ENCODE results near the gene ACTR3C. TPM values are rescaled to one million over a fixed set of nuclear protein-coding genes. Genes with fewer than 3 reads are reported as not detected.

ACTR3C gene
- total and polyA plus RNA-seq, 2 of the 13 experiments (the other 11 are each of a cell fraction or from before 2014, with no cell fraction given) = 3.8 to 7.5 TPM

DNA sequence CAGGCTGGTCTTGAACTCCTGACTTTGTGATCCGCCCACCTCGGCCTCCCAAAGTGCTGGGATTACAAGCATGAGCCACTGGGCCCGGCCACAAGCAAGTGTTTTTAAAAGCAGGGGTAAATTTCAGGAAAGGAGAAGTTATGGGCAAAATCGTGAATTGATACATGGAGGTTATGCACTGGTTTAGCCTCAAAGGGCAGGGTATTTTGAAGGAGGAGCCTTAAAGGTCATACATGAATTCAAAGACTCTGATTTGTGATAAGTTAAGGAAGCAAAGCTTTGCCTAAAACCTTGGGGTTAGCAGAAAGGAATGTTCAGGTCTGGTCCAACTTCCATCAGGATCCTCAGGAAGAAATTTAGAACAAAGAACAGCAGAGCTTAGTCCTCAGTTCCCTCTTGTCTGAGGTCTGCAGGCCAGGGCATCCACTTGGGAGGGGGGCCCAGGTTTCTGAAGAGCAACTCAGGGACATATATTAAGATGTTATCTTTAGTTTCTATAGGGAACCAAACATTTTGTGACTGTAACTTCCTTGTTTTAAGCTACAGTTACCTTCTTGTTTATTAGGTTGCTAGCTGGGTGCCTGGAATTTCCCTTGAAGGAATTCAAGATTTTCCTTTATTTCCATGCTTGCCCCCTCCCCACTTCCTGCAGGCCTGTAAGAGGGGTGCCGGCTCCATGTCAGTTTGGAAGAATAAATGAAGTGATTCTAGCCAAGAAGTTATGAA, 42.5 kb upstream of the ACTR3C start:
- no peak overlapping the region for H3K9ac ChIP-seq (ENCODE audit: insufficient read depth, low read depth, low read length)
- TF ChIP-seq, protein P1, sequence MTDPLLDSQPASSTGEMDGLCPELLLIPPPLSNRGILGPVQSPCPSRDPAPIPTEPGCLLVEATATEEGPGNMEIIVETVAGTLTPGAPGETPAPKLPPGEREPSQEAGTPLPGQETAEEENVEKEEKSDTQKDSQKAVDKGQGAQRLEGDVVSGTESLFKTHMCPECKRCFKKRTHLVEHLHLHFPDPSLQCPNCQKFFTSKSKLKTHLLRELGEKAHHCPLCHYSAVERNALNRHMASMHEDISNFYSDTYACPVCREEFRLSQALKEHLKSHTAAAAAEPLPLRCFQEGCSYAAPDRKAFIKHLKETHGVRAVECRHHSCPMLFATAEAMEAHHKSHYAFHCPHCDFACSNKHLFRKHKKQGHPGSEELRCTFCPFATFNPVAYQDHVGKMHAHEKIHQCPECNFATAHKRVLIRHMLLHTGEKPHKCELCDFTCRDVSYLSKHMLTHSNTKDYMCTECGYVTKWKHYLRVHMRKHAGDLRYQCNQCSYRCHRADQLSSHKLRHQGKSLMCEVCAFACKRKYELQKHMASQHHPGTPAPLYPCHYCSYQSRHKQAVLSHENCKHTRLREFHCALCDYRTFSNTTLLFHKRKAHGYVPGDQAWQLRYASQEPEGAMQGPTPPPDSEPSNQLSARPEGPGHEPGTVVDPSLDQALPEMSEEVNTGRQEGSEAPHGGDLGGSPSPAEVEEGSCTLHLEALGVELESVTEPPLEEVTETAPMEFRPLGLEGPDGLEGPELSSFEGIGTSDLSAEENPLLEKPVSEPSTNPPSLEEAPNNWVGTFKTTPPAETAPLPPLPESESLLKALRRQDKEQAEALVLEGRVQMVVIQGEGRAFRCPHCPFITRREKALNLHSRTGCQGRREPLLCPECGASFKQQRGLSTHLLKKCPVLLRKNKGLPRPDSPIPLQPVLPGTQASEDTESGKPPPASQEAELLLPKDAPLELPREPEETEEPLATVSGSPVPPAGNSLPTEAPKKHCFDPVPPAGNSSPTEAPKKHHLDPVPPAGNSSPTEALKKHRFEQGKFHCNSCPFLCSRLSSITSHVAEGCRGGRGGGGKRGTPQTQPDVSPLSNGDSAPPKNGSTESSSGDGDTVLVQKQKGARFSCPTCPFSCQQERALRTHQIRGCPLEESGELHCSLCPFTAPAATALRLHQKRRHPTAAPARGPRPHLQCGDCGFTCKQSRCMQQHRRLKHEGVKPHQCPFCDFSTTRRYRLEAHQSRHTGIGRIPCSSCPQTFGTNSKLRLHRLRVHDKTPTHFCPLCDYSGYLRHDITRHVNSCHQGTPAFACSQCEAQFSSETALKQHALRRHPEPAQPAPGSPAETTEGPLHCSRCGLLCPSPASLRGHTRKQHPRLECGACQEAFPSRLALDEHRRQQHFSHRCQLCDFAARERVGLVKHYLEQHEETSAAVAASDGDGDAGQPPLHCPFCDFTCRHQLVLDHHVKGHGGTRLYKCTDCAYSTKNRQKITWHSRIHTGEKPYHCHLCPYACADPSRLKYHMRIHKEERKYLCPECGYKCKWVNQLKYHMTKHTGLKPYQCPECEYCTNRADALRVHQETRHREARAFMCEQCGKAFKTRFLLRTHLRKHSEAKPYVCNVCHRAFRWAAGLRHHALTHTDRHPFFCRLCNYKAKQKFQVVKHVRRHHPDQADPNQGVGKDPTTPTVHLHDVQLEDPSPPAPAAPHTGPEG (CRISPR knock-in tag; IDR thresholded peaks at IDR 0.05) = no peak
- no peak for TF ChIP-seq IKZF1 (IDR thresholded peaks at IDR 0.05)
- TF ChIP-seq, protein P2, sequence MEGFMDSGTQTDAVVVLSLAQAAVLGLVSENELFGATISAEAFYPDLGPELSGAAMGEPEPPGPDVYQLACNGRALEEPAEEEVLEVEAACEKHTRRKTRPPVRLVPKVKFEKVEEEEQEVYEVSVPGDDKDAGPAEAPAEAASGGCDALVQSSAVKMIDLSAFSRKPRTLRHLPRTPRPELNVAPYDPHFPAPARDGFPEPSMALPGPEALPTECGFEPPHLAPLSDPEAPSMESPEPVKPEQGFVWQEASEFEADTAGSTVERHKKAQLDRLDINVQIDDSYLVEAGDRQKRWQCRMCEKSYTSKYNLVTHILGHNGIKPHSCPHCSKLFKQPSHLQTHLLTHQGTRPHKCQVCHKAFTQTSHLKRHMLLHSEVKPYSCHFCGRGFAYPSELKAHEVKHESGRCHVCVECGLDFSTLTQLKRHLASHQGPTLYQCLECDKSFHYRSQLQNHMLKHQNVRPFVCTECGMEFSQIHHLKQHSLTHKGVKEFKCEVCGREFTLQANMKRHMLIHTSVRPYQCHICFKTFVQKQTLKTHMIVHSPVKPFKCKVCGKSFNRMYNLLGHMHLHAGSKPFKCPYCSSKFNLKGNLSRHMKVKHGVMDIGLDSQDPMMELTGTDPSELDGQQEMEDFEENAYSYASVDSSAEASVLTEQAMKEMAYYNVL (CRISPR knock-in tag; IDR thresholded peaks at IDR 0.05; ENCODE audit: borderline replicate concordance) = no peak
- no peak for TF ChIP-seq XBP1 (CRISPR knock-in tag; IDR thresholded peaks at IDR 0.05)
- no peak for TF ChIP-seq ATF7 (IDR thresholded peaks at IDR 0.05)
- TF ChIP-seq ATF7 (CRISPR knock-in tag; IDR thresholded peaks at IDR 0.05) = no peak
- TF ChIP-seq, protein P3, sequence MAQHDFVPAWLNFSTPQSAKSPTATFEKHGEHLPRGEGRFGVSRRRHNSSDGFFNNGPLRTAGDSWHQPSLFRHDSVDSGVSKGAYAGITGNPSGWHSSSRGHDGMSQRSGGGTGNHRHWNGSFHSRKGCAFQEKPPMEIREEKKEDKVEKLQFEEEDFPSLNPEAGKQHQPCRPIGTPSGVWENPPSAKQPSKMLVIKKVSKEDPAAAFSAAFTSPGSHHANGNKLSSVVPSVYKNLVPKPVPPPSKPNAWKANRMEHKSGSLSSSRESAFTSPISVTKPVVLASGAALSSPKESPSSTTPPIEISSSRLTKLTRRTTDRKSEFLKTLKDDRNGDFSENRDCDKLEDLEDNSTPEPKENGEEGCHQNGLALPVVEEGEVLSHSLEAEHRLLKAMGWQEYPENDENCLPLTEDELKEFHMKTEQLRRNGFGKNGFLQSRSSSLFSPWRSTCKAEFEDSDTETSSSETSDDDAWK (CRISPR knock-in tag; IDR thresholded peaks at IDR 0.05) = no peak
- TF ChIP-seq, protein P4, sequence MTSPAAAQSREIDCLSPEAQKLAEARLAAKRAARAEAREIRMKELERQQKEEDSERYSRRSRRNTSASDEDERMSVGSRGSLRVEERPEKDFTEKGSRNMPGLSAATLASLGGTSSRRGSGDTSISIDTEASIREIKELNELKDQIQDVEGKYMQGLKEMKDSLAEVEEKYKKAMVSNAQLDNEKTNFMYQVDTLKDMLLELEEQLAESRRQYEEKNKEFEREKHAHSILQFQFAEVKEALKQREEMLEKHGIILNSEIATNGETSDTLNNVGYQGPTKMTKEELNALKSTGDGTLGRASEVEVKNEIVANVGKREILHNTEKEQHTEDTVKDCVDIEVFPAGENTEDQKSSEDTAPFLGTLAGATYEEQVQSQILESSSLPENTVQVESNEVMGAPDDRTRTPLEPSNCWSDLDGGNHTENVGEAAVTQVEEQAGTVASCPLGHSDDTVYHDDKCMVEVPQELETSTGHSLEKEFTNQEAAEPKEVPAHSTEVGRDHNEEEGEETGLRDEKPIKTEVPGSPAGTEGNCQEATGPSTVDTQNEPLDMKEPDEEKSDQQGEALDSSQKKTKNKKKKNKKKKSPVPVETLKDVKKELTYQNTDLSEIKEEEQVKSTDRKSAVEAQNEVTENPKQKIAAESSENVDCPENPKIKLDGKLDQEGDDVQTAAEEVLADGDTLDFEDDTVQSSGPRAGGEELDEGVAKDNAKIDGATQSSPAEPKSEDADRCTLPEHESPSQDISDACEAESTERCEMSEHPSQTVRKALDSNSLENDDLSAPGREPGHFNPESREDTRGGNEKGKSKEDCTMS (CRISPR knock-in tag; conservative IDR thresholded peaks at IDR 0.05) = no peak
- no peak for TF ChIP-seq ZNF563 (CRISPR knock-in tag; IDR thresholded peaks at IDR 0.05)

More for the DNA sequence above, 42.5 kb upstream of the ACTR3C start:
- Histone ChIP-seq H3K27ac (ENCODE audit: extremely low read length, insufficient read depth, low read length) (no peak overlapping the region), H2AFZ (ENCODE audit: low read length) (no peak overlapping the region), H3K4me2 (ENCODE audit: low read depth, low read length) (no peak overlapping the region), H4K20me1 (ENCODE audit: insufficient read depth, low read length) (peaks cover 8% of the 10 kb centered on the region; the same call in 1 of the 2 replicates), H3K79me2 (ENCODE audit: insufficient read depth, low read length) (peaks cover 20% of the 10 kb centered on the region), H3K27me3 (ENCODE audit: control insufficient read depth in 1 of 2, insufficient read depth in 2 of 2, low read length in 2 of 2) (no peaks in the 10 kb centered on the region), H3K9me3 (ENCODE audit: low read length) (no peaks in the 10 kb centered on the region), H3K36me3 (replicated peaks in 1 of 2; ENCODE audit: control insufficient read depth in 1 of 2, insufficient read depth in 2 of 2, low read length in 2 of 2) (peaks cover 0 to 3% of the 10 kb centered on the region in 2 experiments; a peak in 1 of 5 replicates), H3K4me1 (ENCODE audit: insufficient read depth, low read length) (peaks cover 38% of the 10 kb centered on the region), H3K4me3 (replicated peaks in 1 of 3; ENCODE audit: insufficient read depth in 1 of 3, low read depth in 2 of 3, low read length in 3 of 3) (no peak overlapping the region)
- CTCF ChIA-PET (ENCODE audit: low intra/inter-chr PET ratio, low total read pairs) = no interaction called here
- intact Hi-C loops (cut with micrococcal nuclease; ENCODE audit: unreplicated experiment) (no loop called here), in situ Hi-C loops (cut with HindIII; ENCODE audit: extremely low pct_ligation_motif_present, low pct_unique_long_range_greater_than_20kb) (no loop called here)
- BruUV-seq (replicated peaks) = no TSS peak
- no peak for DNase-seq (ENCODE audit: low spot score)
- no peak for ATAC-seq
- FAIRE-seq = no peak
- 80% methylated on average over 5 of the region's 5 CpGs for WGBS (ENCODE audit: low lambda C conversion rate)
- POLR2A ChIA-PET = interaction anchor here (1.2 to 6.8 kb wide), 4 partner anchors 11 to 23 kb away, joined by 4 to 141 read pairs (median 6); no protein-coding TSS in a partner anchor

All from HepG2 (cell line).